ENCODE measurements around the gene S100A16.
"Not testable (repeated sequence)": the region's sequence is repeated elsewhere in the genome, so short reads cannot be mapped to it uniquely, and the experiment has no call there.

S100A16 gene
- 0 reads per million in 3 experiments for total RNA-seq

DNA sequence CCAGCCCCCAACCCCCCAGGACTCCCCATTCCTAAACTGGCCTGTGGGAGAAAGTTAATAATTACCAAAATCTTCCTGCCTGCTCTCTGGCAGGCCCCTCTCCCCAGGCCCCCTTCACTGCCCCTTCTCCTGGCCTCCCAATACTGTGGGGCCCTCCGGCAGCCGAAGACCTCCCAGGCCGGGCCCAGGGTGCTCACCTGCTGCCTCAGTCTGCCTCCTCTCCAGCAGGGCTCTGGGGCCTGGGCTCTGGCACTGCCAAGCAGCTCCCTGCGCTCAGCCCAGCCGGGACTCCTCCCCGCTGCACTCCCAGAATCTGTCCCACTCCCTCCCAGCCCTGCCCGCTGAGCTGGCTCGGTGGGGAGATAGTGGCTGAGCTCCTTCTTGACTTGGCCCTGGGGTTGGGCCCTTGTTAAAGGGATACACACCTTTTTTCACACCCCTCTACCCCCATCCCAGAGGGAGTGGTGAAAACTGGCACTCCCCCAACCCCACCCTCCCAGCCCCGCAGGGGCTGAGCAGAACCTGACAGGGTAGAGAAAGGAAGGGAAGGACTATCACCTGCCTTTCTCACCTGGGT, at the start of gene S100A16:
Gene S100A16, minus strand, starts transcription at position 383 of the 577 bp plus-strand sequence. CDS start 4,986 bp downstream, outside the sequence.
- DNase-seq, result no peak

- no peak for DNase-seq
Measured at GRCh38 chr1:153662269-153662668, 49.3 kb upstream of the S100A16 start.

DNA sequence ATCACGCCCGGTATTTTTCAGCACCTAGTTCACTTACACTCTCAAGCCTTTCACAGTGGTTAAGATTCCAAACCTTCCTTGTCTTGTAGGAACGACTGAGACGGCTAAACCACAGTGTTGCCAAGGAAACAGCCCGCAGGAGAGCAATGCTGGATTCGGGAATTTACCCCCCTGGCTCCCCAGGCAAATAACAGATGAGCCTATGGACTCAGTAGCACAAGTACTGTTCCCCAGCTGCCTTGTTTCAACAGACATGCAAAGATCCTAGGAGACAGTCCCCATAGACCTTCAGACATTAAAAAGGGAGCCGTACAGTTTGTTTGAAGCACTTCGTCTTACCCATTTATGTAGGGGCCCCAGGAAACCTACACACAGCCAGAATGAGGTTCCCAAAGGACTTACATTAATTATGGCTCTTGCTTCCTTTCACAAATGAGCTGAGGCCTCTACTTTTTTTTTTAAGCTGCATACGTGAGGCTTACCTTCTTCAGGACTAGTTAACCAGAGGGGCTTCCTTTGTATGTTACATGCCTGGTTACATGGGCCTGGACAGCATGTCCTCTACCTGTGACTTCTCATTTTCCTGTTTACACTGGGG, 48.3 kb upstream of the S100A16 start:
- no peak for DNase-seq

DNA sequence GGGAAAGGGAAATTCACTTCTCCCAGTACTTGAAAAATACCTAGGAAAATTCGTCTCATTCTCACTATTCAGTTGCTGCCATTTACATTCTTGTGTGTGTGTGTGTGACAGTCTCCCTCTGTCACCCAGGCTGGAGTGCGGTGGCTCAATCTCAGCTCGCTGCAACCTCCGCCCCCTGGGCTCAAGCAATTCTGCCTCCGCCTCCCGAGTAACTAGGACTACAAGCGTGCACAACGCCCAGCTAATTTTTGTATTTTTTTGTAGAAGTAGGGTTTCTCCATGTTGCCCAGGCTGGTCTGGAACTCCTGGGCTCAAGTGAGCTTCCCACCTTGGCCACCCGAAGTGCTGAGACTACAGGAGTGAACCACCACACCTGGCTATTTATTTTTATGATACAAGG, 46.7 kb upstream of the S100A16 start:
- DNase-seq, result no peak

DNA sequence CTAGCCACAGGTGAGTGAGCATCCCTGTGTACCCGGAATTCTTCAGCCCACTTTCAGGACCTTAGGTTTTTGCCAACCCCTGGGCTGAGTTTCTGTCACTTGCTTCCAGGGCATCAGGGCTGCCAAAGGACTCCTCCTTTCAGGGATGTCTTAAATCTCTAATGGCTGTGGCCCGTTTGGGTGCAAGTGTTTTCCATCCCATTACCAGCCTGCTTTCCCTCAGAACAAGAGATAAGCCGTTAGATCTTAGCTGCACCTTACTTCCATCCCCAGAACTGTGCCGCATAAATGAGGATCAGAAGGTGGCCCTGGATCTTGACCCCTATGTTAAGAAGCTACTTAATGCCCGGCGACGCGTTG, 46.2 kb upstream of the S100A16 start:
- DNase-seq, result no peak

DNA sequence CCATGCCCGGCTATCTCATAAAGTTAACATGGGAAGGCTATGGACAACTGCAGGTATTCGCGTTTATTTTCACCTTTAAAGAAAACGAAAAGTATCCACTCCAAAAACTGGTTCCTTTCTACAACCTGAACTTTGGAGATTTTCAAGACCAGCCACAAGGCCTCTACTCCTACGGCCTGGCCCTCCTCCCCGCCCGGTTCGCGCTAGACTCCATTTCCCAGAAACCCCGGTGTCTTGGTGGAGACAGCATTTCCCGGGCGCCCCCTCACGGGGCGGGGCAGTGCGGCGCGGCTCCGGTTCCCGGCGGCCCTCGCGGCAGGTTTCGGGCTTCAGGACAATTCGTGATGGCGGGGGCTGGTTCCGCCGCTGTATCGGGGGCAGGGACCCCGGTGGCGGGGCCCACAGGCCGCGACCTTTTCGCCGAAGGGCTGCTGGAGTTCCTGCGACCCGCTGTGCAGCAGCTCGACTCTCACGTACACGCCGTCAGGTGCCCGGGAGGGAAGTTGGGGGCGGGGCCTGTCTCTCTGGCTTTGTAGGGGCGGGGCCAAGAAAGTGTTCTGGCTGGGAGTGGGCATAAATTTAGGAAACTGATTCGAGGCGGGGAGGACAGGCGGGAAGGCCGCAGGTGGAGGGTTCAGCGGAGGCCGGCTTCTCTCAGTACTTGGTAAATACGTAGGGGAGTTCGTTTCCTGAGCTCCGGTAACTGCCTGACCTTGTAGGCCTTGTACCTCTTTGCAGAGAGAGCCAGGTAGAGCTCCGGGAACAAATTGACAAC, 45.6 kb upstream of the S100A16 start, which contains the start of gene SNAPIN:
Gene SNAPIN, plus strand, starts transcription at position 304 of the 775 bp plus-strand sequence. Its CDS starts 41 bp downstream, at position 345.
- DNase-seq, result peak; percentile 87

DNA sequence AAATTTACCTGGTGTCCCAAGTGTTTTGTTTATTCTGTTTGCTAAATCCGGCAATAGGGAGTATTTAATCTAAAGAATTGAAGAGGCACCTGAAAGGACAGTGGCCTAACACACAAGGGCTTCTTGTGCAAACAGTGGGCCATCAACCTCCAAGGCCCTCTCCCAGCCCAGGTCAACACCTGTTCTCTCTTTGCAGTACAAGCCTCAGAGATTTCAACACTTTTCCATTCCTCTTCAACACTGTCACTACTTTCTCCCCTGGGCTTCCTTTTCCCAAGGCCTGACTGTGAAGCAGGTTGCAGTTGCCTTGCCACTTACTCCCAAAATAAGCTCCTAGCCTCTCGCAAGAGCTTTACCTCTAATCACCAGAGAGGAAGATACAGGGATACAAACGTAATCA, 42.4 kb upstream of the S100A16 start:
- no peak for DNase-seq

- no peak for DNase-seq
Measured at GRCh38 chr1:153652805-153653500, 40.0 kb upstream of the S100A16 start.

- DNase-seq, result no peak
Measured at GRCh38 chr1:153651771-153652170, 38.8 kb upstream of the S100A16 start.

DNA sequence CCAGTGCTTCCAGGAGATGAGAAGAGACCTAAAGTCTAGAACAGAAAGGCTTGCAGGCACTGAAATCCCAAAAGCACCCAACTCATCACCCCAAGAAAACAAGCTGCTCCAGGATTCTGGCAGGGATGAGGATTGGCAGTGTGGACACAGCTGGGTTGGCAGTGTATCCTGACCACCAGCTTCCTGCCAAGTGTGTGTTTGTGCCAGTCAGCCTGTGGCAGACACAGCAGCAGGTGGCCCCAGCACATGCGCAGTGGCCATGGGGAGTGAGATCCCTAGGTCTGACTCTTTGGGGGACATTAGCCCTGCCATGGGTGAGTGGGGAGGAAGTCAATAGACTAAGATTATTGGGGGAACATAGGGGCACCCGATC, 36.9 kb upstream of the S100A16 start:
- DNase-seq, result no peak

GRCh38 chr1:153649137-153649862, 36.4 kb upstream of the S100A16 start:
- peak; percentile 32 for DNase-seq

- no peak for DNase-seq
Measured at GRCh38 chr1:153648000-153648643, 35.2 kb upstream of the S100A16 start.

DNA sequence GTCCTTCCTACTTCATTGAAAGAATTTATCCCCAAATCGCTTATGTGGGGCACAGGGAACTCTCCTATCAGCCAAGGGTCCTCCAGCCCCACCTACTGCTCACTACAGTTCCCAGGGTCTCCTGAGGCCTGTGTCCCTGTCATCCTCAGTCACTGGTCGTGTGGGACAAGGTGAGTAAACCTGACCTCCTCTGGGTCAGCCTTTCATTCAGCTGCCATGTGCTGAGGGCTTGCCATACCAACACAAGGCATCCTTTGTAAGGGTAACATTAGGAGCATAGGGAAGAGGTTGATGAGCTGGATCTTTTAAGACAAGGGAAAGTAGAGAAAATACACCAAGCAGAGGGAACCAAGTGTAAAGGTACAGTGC, 34.4 kb upstream of the S100A16 start:
- DNase-seq, result no peak

DNA sequence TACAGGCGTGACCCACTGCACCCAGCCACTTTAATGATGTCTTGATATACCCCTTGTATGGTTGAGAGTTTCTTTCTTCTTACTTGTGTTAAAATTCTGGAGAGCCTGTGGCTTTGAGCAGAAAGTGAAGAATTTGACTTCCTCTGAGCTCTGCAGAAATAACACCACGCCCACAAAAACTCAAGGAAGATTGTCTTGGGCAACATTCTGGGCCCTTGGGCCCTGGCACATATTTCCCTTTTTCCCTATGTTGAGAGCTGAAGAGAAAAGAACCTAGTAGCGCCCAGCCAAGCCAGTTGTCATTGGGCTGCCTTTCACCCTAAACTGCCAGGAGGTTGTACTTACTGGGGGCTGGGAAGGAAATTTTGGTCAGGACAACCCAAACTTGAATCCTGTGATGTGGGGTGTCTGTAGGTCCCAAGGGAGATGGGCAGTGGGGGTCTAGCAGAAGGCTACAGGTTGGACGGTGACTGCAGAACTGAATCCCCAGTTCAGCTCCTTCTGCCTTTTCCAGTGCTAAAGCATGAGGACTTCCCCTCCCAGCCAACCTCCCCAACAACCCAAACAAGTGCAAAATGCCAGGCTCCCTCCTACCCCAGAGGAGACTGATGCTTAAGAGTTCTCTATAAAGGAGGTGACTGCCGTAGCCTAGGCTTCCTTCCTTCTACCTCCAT, 33.9 kb upstream of the S100A16 start:
- DNase-seq, result no peak

GRCh38 chr1:153643816-153644215, 30.9 kb upstream of the S100A16 start:
- no peak for DNase-seq

DNA sequence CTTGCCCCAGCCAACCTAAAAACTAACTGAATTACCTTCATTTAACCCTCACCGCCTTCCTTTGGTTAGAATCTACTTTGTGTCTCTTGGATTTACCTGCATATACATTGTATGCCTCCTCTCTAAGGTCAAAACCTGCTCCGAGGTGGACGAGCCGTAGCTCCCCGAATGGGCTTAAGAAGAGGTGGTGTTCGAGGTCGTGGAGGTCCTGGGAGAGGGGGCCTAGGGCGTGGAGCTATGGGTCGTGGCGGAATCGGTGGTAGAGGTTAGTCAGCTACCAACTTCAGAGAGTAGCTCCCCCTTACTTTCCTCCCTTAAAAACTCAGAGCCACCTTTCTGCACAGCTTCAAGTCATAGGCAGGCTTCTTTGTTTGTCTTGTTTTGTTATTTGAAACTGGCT, 30.2 kb upstream of the S100A16 start:
- no peak for DNase-seq

- no peak for DNase-seq
Measured at GRCh38 chr1:153642161-153642560, 29.2 kb upstream of the S100A16 start.

GRCh38 chr1:153640861-153641260, 27.9 kb upstream of the S100A16 start:
- no peak for DNase-seq

GRCh38 chr1:153640213-153640612, 27.3 kb upstream of the S100A16 start:
- DNase-seq, result not testable (repeated sequence)

- no peak for DNase-seq
Measured at GRCh38 chr1:153639280-153639679, 26.3 kb upstream of the S100A16 start.

DNA sequence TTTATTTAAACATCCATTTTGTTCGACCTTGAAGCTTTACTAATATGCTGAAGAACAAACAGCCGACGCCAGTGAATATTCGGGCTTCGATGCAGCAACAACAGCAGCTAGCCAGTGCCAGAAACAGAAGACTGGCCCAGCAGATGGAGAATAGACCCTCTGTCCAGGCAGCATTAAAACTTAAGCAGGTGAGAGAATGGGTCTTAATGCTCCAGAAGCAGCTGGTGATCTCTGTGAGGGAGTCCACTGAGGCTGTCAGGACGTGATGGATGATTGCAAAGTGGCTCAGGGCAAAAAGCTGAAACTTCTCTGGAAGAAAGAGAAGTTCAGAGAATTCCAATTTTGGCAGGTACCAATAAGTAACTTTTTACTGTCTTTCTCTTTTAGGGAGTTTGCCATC, 25.3 kb upstream of the S100A16 start:
- DNase-seq, result no peak

- no peak for DNase-seq
Measured at GRCh38 chr1:153636312-153636711, 23.4 kb upstream of the S100A16 start.
